ENCODE results near the gene PPM1J.

DNA sequence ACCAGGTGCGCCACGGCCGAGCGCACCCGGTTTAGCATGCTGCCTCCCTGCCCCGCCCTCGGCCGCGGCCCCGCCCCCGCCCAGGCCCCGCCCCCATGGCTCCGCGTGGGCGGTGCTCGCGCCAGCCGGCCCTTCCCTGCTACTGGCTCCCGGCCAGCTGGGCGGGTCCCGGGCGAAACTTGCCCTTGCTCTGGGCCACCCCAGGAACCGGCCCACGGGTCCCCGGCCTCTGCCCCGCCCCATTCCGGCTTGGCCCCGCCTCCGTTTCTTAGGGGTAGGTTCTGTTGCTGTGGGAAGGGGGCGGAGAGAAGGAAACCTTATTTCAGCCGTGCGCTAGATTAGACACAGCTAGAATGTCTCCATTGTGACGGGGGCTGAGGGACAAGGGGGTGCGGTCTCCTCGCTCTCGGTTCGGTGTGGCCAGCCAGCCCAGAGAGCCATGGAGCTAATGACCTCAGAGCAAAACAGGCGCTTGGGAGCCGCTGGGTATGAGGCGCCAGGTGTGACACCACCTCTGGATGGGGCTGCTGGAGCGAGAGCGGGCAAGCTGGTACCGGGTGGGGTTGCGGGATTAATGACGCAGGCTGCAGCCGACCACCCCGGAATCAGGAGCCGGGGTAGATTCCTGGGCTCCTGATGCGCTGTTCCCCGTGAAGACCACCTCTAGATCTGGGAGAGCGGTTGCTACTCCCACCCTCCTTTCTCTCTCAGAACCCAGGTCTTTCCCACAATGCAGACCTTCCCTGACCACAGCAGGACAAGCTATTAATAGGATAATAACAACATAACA, at the start of gene PPM1J:
- TF ChIP-seq, protein P1, sequence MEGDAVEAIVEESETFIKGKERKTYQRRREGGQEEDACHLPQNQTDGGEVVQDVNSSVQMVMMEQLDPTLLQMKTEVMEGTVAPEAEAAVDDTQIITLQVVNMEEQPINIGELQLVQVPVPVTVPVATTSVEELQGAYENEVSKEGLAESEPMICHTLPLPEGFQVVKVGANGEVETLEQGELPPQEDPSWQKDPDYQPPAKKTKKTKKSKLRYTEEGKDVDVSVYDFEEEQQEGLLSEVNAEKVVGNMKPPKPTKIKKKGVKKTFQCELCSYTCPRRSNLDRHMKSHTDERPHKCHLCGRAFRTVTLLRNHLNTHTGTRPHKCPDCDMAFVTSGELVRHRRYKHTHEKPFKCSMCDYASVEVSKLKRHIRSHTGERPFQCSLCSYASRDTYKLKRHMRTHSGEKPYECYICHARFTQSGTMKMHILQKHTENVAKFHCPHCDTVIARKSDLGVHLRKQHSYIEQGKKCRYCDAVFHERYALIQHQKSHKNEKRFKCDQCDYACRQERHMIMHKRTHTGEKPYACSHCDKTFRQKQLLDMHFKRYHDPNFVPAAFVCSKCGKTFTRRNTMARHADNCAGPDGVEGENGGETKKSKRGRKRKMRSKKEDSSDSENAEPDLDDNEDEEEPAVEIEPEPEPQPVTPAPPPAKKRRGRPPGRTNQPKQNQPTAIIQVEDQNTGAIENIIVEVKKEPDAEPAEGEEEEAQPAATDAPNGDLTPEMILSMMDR (conservative IDR thresholded peaks at IDR 0.05 in 1 of 2, IDR thresholded peaks at IDR 0.05 in 1 of 2; ENCODE audit: low read depth in 1 of 2, low read length in 2 of 2): no peak
- TF ChIP-seq EZH2 (IDR thresholded peaks at IDR 0.05; ENCODE audit: low read length, missing control alignments): no peak

Measured in fibroblast of lung (primary cell).